Measurements from ENCODE around the gene LINGO1. TPM values are rescaled to one million over a fixed set of nuclear protein-coding genes. Genes with fewer than 3 reads are reported as not detected.

The LINGO1 gene
- total and polyA plus RNA-seq, 4 donors, result 0.50 to 1.6 (median 0.75) TPM; not detected in 1

GRCh38 chr15:77666296-77666660, 33.6 kb upstream of the LINGO1 start:
- WGBS, result 79% methylated on average over 5 of the region's 5 CpGs
- no peaks in the 10 kb centered on the region for H3K9me3 ChIP-seq (ENCODE audit: control insufficient read depth in 4 of 4, low read length in 3 of 4)
- DNase-seq (ENCODE audit: low spot score), result no peak
- no peak overlapping the region for H3K27ac ChIP-seq (ENCODE audit: low read depth in 1 of 2, low read length in 2 of 2)
- no peaks in the 10 kb centered on the region for H3K36me3 ChIP-seq (ENCODE audit: control insufficient read depth in 4 of 4, insufficient read depth in 3 of 4, low read depth in 1 of 4, low read length in 3 of 4)
- H3K27me3 ChIP-seq (ENCODE audit: control insufficient read depth in 4 of 4, insufficient read depth in 4 of 4, low read length in 3 of 4), result peaks cover 0 to 2% (median 0%) of the 10 kb centered on the region in 4 donors
- no peak overlapping the region for H3K9ac ChIP-seq (ENCODE audit: low read depth in 1 of 2, low read length in 2 of 2)
- no peak for TF ChIP-seq GABPA (IDR thresholded peaks at IDR 0.05 in 1 of 2, conservative IDR thresholded peaks at IDR 0.05 in 1 of 2)
- no peak for TF ChIP-seq HNF4A (conservative IDR thresholded peaks at IDR 0.05)
- TF ChIP-seq REST (IDR thresholded peaks at IDR 0.05), result no peak
- TF ChIP-seq MAX (IDR thresholded peaks at IDR 0.05), result no peak
- no peak for TF ChIP-seq RAD21 (IDR thresholded peaks at IDR 0.05)
- no peak for TF ChIP-seq ZBTB33 (IDR thresholded peaks at IDR 0.05)
- TF ChIP-seq JUND (IDR thresholded peaks at IDR 0.05), result no peak
- no peaks in the 10 kb centered on the region for H3K4me1 ChIP-seq (ENCODE audit: control insufficient read depth in 4 of 4, insufficient read depth in 4 of 4, low read length in 3 of 4)
- H3K4me3 ChIP-seq (ENCODE audit: low read depth in 1 of 3, low read length in 3 of 3), result no peak overlapping the region

- no peaks in the 10 kb centered on the region for H3K36me3 ChIP-seq (ENCODE audit: control insufficient read depth in 4 of 4, insufficient read depth in 3 of 4, low read depth in 1 of 4, low read length in 3 of 4)
- H3K4me1 ChIP-seq (ENCODE audit: control insufficient read depth in 4 of 4, insufficient read depth in 4 of 4, low read length in 3 of 4), result no peaks in the 10 kb centered on the region
- H3K27me3 ChIP-seq (ENCODE audit: control insufficient read depth in 4 of 4, insufficient read depth in 4 of 4, low read length in 3 of 4), result peaks cover 0 to 2% (median 0%) of the 10 kb centered on the region in 4 donors
- TF ChIP-seq SP1 (IDR thresholded peaks at IDR 0.05), result no peak
- TF ChIP-seq EGR1 (IDR thresholded peaks at IDR 0.05; ENCODE audit: low read depth in 2 of 2), result no peak
- TF ChIP-seq RAD21 (IDR thresholded peaks at IDR 0.05), result no peak
- no peak for TF ChIP-seq JUND (IDR thresholded peaks at IDR 0.05)
- no peak for TF ChIP-seq GABPA (IDR thresholded peaks at IDR 0.05 in 1 of 2, conservative IDR thresholded peaks at IDR 0.05 in 1 of 2)
- no peak for TF ChIP-seq ATF3 (IDR thresholded peaks at IDR 0.05)
- TF ChIP-seq REST (IDR thresholded peaks at IDR 0.05), result no peak
- no peak for TF ChIP-seq NR2F2 (IDR thresholded peaks at IDR 0.05)
- no peak for TF ChIP-seq FOXA2 (IDR thresholded peaks at IDR 0.05)
- DNase-seq (ENCODE audit: low spot score), result no peak
- no peak overlapping the region for H3K9ac ChIP-seq (ENCODE audit: low read depth in 1 of 2, low read length in 2 of 2)
- no peak overlapping the region for H3K4me3 ChIP-seq (ENCODE audit: low read depth in 1 of 3, low read length in 3 of 3)
- 90% methylated on average over 12 of the region's 12 CpGs for WGBS
- no peak overlapping the region for H3K27ac ChIP-seq (ENCODE audit: low read depth in 1 of 2, low read length in 2 of 2)
- H3K9me3 ChIP-seq (ENCODE audit: control insufficient read depth in 4 of 4, low read length in 3 of 4), result no peaks in the 10 kb centered on the region
Measured at GRCh38 chr15:77665530-77666295, 33.0 kb upstream of the LINGO1 start.

Data from liver (tissue), 9 donors.